Activated CD4-positive, alpha-beta T cell treated with anti-CD3 and anti-CD28 coated beads for 48 hours (primary cell): ENCODE results near the gene TNK1.
A peak's percentile ranks its signal among the peaks of the same experiment; 100 is the strongest.

ENCODE experiments used
- DNase-seq: peaks from one replicate; pipeline ENCODE4 v3.0.0-alpha.2; 2020

Gene TNK1

DNA sequence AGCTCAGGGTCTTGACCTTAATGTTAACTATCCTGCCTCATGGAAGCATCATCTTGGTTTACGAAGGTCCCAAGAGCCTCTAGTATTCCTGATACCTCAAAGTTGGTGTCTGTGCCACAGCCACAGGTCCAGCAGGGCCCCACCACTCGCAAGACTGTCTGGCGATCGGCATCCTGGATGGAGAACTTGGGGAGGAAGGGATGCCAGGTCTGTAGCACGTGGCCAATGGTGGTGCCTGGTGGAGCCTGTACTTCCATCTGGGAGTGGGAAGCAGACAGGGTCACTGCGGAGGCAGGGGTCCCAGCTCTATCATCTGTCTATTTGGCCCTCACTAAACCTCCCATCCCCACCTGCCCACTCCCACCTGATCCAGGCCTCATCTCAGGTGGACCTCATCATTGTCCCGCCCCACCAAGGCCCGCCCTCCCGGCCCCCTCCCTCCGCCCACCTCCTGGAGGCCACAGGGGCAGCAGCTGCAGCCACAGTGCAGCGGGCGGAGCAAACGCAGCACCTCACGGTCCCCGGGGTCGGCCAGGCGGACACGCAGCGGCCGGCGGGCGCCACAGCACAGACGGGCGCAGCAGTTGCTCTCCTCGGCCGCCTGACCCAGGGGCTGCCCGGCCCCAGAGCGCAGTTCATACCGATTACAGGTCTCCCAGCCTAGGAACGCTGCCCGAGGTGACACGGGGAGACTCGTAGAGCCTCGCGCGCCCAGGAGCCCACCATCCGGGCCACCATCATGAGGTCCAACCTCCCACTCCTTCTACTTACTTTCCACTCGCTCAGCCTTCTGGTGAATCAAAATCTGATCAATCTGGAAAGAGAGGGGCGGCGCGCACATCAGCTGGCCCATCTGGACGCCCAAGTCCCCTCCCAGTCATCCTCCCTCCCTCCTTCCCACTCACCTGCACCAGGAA lies 12.1 kb downstream of the TNK1 start:
- DNase-seq: no peak

DNA sequence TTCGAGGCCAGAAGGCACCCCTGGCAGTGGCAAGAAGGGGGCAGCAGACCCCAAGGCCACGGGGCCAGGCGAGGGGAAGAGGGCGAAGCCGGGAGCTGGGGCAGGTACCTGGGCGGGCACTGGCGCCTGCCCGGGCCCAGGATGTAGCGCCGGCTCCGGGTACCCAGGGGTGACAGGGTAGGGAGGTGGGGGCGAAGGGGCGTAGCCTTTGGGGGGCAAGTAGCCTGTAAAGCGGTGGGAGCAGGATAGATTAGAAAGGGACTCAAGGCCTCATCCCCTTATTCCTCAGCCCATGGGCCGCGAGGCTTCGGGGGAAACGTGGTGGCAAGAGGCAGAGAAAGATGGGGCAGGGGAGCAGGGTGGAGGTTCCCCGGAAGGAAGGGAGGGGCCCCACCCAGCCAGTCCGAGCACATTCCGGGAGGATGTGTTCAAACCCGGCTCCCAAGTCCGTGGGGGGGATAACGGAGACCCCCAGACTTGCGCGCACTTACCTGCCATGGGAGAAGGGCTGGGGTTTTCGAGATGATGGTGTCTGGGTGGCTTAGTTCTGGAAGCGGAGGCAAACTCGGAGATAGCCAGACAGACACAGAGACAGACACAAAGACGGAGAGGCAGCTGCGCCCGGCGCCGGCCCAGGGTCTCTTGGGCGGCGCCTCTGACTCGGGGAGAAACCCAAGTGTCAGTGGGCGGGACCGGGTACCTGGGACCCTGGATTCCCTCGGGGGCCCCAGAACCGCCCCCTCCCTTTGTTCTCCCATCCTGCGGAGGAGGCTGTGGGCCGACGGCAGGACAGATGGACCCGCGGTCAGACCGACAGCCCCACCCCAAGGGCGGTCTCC lies 12.9 kb downstream of the TNK1 start:
- DNase-seq: peak; percentile 66

DNA sequence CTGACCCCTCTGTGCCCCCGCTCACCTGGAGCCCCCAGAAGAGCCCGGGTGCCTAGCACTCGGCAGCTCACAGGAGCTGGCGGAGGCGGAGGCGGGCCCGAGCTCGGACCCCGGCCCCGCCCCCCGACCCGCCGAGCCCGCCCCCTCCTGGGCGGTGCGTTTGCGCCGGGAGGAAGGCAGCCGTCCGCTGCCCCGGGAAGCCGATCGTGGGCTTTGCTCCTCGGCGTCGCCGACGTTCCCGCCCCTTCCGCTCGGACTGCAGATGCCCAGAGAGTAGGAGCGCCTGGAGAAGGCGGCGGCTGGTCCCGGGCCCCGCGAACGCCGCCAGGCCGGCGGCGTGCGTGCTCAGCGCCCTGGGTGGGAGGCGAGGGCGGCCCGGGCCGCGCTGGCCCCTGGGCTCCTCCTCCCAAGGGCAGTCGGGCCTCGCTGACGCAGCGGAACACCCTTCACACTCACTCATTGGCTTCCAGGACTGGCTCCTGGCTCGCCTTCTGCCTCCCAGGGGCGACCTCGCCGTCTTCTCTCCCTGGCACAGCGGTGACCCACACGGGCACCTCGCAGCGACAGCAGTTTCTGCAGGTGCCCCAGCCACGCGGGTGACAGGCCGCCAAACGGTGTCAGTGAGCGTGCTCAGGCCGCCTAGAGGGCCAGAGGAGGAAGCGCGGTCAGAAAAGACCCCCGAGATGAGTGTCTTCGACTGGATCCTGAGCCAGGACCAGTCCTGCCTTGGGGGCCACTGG lies 13.7 kb downstream of the TNK1 start, which contains the start of gene PLSCR3:
Gene PLSCR3 (minus strand): TSS at position 74 of the 740 bp plus-strand sequence. CDS start 415 bp downstream, outside the sequence.
- peak; percentile 86 for DNase-seq

DNA sequence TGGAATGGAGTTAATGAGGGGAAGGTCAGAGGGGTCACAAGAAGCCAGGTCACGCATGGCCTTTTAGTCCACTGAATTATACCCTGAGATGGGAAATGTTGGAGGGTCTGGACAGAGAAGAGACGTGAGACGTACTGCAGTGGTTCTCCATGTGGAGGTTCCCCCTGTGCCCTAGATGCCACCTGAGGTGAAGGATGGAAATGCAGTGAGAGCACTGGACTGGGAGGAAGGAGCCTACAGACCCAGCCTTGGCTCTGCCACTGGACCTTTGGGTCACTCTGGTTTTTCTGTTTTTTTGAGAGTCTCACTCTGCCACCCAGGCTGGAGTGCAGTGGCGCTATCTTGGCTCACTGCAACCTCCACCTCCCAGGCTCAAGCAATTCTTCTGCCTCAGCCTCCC lies 15.3 kb downstream of the TNK1 start:
- no peak for DNase-seq

DNA sequence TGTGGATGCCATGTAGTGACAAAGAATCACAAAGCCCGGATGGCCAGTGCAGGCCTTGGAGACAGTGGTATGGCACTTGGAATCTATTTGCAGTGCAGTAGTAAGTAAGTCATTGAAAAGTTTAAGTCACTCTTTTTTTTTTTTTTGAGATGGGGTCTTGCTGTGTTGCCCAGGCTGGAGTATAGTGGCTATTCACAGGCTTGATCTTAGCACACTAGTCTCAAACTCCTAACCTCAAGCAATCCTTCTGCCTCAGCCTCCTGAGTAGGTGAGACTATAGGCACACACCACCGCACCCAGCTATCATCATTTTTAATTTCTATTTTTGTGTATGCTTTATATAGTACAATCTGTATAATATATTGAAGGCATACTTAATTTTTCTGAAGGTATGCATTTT lies 17.7 kb downstream of the TNK1 start:
- DNase-seq: no peak

DNA sequence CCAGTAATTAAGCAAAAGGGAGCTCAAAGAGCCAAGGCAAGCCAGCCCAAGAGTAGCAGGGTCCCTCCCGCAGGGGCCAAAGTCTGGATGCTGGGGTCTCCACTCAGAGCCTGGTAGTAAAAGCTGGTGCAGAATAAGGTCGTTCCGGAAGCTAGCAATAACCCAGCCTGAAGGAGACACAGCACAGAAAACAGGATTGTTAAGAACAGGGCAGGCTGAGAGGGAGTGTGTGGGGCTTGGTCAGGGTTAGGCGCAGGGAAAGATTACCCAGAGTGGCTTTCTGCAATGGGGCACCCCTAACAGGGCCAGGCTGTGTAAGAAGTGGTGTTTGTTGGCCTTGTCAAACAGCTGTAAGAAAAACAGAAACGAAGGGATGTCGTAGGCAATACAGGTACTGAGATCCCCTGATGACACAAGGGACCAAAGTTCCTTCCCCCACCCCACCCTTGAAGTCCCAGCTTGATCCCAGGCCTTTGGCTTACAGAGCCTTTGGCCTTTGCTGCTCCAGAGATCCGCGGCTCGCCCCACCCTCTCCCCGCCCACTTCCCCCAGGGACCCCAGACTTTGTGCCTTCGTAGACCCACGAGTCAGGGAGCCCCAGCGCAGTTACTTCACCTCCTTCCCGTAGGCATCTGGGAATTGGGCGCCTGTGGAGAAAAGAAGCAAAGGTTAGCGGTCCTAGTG lies 22.3 kb downstream of the TNK1 start:
- peak; percentile 31 for DNase-seq

DNA sequence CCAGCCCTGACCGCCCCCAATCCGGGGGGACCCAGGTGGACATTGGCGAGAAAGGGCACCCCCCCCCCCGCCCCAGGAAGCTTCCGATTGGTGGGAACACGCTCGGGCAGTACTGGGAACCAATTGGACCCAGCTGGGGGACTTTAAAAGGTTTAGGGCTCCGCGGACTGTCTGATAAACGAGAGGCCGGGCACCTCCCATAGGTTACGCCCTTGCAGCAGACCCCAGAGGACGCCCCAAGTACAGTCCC lies 22.8 kb downstream of the TNK1 start:
- no peak for DNase-seq

DNA sequence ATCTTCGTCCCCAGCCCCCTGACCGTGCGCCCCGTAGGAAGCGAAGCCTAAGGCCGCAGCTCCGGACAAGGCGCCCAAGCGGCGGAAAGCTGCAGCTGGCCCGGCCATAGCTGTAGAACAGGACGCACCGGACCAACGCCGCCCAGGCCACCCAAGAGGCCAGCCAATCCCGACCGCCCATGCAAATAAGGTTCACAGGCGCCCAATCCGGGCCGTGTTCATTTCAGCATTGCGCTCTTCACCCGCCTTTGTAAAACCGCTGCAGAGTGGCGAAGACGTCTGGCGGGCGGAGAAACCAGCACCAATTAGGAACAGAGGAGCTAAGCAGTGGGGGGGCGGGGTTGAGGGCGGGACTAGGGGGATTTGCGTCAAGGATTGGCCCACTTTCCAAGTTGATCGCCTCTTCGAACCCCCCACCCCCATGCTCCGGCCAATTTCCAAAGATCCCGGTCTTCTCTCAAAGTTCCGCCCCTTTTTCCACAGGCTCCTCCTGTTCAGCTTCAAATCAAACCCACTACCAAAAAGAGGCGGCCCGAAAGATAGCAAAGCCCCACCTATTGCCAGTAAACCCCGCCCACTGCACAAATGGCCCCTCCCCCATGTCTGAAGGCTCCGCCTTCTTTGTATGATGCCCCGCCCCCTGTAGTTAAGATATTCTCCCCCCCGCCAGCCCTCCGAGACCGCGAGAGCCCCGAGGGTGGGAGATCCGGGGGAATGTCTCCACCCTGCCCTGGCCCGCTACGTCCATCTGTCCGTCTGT lies 23.3 kb downstream of the TNK1 start, which contains the start of gene TMEM256:
Gene TMEM256 (minus strand): TSS at position 121 of the 760 bp plus-strand sequence. CDS start 13 bp downstream, at position 108.
- peak; percentile 96 for DNase-seq

DNA sequence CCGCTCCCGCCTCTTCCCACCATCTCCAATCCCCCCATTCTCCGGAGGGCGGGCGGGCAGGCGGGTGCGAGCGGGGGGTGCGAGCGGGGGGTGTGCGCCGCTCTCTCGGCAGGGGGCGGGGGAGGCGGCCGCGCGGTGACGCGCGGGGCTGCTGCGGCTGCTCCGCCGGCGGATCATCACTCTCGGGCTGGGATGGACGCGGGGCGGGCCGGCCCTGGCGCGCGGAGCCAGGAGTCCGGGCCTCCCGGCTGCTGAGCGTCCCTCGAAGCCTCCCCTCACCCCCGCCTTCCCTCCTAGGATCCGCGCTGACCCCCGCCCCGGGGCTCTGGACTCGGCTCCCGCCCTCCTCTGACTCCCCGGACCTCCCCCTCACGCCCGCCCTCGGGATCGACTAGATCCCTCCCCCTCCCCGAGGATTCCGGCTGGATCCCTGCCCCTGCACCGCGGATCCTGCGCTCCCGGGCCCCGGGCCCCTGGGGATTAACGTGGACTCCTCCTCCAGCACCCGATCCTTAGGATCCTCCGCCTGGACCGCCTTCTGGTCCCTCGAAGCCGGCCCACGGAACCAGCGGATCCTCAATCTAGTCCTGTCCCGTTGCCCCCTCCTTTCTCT lies 24.0 kb downstream of the TNK1 start:
- DNase-seq: peak; percentile 72

DNA sequence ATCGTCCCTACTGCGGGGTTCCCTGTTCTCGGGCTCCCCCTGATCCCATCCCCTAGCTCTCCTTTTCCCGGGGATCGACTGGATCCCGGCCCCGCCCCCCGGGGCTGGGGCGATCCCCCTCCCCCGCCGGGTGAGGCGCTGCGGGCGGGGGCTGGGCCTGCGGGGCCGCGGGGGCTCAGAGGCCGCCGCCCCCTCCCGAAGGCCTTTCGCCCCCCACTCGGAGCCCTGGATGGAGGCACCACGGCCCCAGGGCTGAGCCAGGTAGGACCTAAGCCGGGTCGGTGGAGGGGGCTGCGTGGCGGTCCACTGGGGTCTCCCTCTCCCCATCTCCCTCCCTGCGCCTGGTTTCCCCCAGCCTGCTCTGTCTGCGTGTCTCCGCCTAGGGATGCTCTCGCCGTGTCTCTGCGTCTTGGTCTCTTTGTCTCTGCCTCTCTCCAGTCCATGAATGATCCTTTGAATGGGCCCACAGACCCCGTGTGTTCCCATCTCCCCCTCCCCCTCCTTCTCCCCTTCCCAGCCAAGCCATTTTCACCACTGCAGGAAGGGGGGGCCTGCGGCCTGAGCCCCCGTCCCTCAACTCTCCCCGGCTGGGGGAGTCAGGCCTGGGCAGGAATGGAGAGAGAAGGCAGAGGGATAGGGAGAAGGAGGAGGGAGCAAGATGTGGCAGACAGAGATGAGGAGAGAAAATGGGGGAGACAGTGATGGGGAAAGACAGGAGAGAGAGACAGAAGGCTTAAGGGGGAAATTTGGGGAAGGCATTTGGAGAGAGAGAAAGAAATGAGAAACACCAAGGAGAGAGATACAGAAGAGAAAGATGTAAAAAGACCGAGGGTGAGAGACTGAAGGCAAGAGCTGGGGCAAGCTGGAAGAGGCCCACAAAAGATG lies 24.7 kb downstream of the TNK1 start:
- no peak for DNase-seq

DNA sequence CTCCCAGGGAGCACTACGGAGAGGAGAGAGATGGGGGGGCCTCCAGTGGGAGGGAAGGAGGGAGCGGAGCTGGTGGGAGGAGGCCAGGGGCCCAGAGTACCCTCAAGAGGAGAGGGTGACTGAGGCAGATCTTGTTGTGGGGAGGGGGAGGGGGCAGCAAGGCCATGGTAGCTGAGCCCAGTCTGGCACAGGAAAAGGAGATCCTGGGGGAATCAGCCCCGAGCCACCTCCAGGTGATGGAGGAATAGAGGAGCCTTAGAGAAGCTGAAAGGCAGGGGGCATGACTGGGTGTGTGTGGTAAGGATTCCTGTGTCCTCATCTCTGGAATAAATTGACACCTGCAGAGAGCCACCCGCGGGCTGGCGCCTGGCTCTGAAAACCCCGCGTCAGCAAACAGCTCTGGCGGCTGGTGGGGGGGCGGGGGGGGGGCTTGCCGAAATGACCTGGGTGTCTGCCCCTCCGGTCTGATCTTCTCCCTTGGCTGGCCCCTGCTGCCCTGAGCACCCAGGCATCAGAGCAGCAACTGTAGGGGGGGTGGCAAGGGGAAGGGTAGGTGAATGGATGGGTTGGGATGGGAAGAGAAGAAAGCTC lies 25.4 kb downstream of the TNK1 start:
- DNase-seq: no peak

DNA sequence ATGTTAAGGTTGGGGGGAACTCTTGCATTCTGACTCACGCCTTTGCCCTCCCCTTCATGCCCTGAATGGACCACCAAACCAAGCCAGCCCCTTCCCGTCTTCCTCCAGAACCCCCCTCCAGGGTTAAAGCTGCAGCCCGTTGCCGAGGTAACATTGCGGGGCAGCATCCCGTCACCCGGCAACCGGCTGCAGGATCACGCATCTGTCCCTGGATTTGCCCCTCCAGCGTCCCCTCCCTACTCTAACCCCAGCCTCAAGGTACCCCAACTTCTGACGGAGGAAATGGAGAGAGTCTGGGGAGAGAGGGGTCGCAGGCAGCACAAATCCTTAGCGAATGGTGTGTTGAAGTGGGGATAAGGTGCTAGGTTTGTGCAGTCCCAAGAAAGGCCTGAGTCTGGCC lies 26.2 kb downstream of the TNK1 start:
- DNase-seq: no peak

DNA sequence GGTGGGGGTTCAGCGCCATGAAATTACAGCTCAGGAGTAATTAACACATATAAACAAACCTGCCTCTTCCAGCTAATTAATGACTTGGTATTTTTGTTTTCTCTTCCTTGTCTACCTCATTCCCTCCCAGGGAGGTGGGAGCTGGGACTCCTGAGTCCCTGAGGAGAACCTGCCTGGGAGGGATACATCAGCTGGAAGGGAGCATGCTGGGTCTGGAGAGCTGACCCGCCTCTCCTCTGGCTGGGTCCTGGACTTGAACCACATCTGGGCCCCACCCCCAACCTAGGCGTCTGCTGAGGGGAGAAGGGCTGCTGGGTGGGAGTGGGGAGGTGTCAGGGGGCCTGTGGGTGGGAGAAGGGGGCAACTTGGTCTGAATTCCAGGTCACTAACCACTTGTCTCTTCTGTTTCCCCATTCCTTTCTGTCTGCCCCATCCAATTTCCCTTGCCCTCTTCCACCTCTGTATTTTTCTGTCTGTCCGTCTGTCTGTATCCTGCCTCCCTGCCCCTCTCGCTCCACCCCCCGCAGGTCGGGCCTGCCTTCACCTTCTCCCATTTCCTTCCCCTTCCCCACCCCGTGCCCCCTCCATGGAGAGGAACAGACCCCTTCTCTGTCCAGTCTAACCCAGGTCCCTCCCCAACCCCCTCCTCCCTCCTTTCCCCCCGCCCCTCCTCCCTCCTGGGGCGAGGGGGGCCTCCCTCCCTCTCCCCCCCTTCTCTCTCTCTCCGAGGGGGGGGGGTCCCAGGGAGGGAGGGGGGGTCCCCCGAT lies 26.8 kb downstream of the TNK1 start, which contains the start of gene NLGN2:
Gene NLGN2 (plus strand): TSS at position 361 of the 767 bp plus-strand sequence. CDS start 411 bp downstream, outside the sequence.
- no peak for DNase-seq

DNA sequence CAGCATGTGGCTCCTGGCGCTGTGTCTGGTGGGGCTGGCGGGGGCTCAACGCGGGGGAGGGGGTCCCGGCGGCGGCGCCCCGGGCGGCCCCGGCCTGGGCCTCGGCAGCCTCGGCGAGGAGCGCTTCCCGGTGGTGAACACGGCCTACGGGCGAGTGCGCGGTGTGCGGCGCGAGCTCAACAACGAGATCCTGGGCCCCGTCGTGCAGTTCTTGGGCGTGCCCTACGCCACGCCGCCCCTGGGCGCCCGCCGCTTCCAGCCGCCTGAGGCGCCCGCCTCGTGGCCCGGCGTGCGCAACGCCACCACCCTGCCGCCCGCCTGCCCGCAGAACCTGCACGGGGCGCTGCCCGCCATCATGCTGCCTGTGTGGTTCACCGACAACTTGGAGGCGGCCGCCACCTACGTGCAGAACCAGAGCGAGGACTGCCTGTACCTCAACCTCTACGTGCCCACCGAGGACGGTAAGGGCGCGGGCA lies 27.4 kb downstream of the TNK1 start:
- DNase-seq: peak; percentile 25

DNA sequence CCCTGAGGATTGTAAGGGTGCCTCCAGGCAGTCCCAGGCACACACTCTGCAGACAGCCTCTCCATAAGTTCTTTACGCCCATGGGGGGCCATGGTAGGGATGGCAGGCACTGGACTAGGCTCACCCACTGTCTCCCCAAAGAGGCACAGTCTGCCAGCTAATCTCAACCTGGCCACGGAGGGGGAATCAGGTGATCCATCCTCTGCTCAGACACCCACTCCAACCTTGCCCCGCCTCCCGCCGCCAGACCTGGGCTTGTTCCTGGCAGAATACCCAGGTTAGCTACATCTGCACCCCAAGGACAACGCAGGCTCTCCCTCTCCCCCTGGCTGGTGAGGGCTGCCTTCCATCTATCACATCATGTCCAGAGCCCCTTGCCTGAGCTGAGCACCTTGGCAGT lies 28.0 kb downstream of the TNK1 start:
- DNase-seq: no peak

DNA sequence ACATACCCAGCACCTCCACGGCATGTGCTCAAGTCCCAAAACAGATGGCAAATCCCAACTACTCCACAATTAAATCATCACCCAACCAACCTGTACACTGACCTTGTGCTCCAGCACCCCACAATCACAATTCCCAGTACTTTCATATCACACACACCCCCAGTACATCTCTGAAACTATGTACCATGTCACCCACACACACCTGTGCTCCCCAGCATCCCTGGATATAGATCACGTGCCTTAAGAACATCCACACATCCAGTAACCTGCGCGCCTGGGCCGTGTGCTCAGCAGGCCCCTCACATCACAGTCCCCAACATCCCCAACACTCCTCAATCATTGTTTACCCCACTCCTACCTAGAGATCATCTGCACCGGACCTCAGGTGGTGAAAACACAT lies 28.8 kb downstream of the TNK1 start:
- DNase-seq: no peak

DNA sequence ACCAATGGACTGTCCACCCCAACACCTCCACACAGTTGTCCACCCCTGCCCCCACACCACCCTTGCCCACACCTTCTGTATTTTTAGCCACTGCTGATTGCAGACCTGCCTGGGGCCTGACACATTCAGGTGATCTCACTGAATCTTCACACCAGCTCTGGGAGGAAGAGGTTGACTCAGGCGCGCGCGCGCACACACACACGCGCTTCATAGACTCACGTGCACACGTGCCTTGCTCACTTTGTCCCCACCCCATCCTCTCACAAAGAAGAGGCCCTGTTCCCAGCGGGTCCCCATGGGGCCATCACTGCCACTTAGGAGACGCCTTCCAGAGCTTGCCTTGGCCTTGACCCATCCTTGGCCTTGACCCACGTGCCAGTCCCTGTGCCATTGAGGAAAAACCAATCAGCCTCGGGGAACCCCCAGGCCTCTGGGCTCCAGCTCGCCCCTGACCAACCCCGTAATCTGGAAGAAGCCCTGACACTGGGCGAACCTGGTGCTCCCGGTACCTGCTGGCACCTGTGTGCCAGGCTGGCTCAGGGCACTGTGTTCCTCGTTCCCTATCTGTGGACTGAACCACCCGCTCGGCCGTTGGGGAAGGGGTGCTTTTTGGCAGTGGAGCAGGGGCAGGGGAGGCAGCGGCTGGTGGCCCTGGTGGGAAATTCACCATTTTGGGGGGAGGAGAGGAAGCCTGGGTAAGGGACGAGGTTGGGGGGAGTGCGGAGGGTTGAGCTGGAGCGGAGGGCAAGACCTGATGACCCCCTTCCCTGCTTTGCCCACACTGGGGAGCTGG lies 29.9 kb downstream of the TNK1 start:
- peak; percentile 17 for DNase-seq

DNA sequence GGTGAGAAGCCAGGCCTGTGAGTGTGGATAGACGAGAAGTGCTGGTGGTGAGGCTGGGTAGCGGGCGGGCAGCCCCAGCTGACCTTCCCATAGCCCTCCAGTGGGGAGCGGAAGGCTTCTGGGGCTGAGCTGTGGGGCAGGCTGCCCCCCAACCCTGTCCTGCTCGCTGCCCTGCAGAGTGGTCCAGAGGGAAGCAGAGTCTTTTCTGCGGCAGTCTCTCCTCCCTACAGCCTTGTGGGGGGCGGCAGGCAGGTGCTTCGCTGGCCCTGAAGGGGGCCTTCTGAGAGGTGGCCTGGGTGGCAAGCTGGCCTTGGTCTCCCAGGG lies 30.5 kb downstream of the TNK1 start:
- DNase-seq: no peak
